Activated CD8-positive, alpha-beta memory T cell treated with anti-CD3 and anti-CD28 coated beads for 48 hours (primary cell): ENCODE results near the gene PAX2.

ENCODE experiments used
- DNase-seq, 3 experiments: peaks; one replicate each; pipeline ENCODE4 v3.0.0-alpha.2; 2020; ENCODE audit warnings: low read depth in 2 of 3, low spot score in 2 of 3

The PAX2 gene

GRCh38 chr10:100811752-100812750 lies 66.7 kb downstream of the PAX2 start:
- no peak for DNase-seq

- no peak for DNase-seq
Observed at GRCh38 chr10:100812978-100813377, 67.6 kb downstream of the PAX2 start.

GRCh38 chr10:100814751-100815474 lies 69.5 kb downstream of the PAX2 start:
- DNase-seq = no peak

GRCh38 chr10:100816671-100817070 lies 71.3 kb downstream of the PAX2 start:
- DNase-seq = no peak

GRCh38 chr10:100817268-100817839 lies 72.0 kb downstream of the PAX2 start:
- DNase-seq = no peak

- no peak for DNase-seq
Observed at GRCh38 chr10:100819424-100819823, 74.0 kb downstream of the PAX2 start.

GRCh38 chr10:100823194-100823593 lies 77.8 kb downstream of the PAX2 start:
- no peak for DNase-seq

GRCh38 chr10:100824886-100825285 lies 79.5 kb downstream of the PAX2 start:
- DNase-seq = no peak

GRCh38 chr10:100825325-100825875 lies 80.0 kb downstream of the PAX2 start:
- DNase-seq = no peak

GRCh38 chr10:100826031-100826651 lies 80.8 kb downstream of the PAX2 start:
- DNase-seq = no peak

- no peak for DNase-seq
Observed at GRCh38 chr10:100826661-100826982, 81.2 kb downstream of the PAX2 start.

GRCh38 chr10:100826983-100827818 lies 81.8 kb downstream of the PAX2 start:
- no peak for DNase-seq

- no peak for DNase-seq
Observed at GRCh38 chr10:100827819-100828737, 82.7 kb downstream of the PAX2 start.

- no peak for DNase-seq
Observed at GRCh38 chr10:100828738-100829096, 83.3 kb downstream of the PAX2 start.

GRCh38 chr10:100829097-100829870 lies 83.9 kb downstream of the PAX2 start:
- no peak for DNase-seq

- no peak for DNase-seq
Observed at GRCh38 chr10:100829933-100830727, 84.7 kb downstream of the PAX2 start.

- DNase-seq = no peak
Observed at GRCh38 chr10:100830728-100831111, 85.3 kb downstream of the PAX2 start.

GRCh38 chr10:100831742-100832141 lies 86.4 kb downstream of the PAX2 start:
- DNase-seq = no peak
